HepG2 (cell line): ENCODE results near the gene NELFCD. TPM values are rescaled to one million over a fixed set of nuclear protein-coding genes. Genes with fewer than 3 reads are reported as not detected.

Experiments used
- CBX2 ChIP-seq, 2 experiments: fragments of 200-600 bp in 1 of 2; sonication (generic); formaldehyde crosslinking in 1 of 2; IDR thresholded peaks; 2 replicates each; pipeline versions ENCODE4 v1.7.0 to v1.8.1; 2018 to 2022; ENCODE audit warnings: low read depth in 2 of 2, low read length in 1 of 2, mild to moderate bottlenecking in 1 of 2, missing genetic modification reagents in 1 of 2
- DMAP1 ChIP-seq: IDR thresholded peaks from 2 replicates; pipeline ENCODE4 v1.6.1; 2016
- E2F1 ChIP-seq: sonication (generic); formaldehyde crosslinking; IDR thresholded peaks from 2 replicates; pipeline ENCODE4 v1.5.0; 2020; ENCODE audit warnings: missing genetic modification reagents
- FIP1L1 ChIP-seq: fragments of 200-400 bp; formaldehyde crosslinking; IDR thresholded peaks from 2 replicates; pipeline ENCODE4 v1.6.1; 2018; ENCODE audit warnings: low read depth, mild to moderate bottlenecking, low read length, moderate library complexity, borderline replicate concordance; ENCODE audit not compliant: insufficient read depth
- HNF1B ChIP-seq: sonication (generic); formaldehyde crosslinking; IDR thresholded peaks from 2 replicates; pipeline ENCODE4 v1.5.1; 2020; ENCODE audit warnings: mild to moderate bottlenecking, moderate library complexity, missing genetic modification reagents
- HOXA3 ChIP-seq: sonication (generic); formaldehyde crosslinking; IDR thresholded peaks from 2 replicates; pipeline ENCODE4 v1.5.0; 2020; ENCODE audit warnings: missing genetic modification reagents
- JUNB ChIP-seq: sonication (generic); formaldehyde crosslinking; IDR thresholded peaks from 2 replicates; pipeline ENCODE4 v1.8.0; 2022; ENCODE audit warnings: missing genetic modification reagents, mild to moderate bottlenecking, borderline replicate concordance
- MAFF ChIP-seq: IDR thresholded peaks from 2 replicates; pipeline ENCODE4 v1.6.1; 2011; ENCODE audit warnings: low read depth, low read length, improper control_type of control experiment
- NCOA5 ChIP-seq: sonication (generic); formaldehyde crosslinking; IDR thresholded peaks from 2 replicates; pipeline ENCODE4 v1.4.0; 2020; ENCODE audit warnings: missing genetic modification reagents
- NFRKB ChIP-seq: fragments of 450-650 bp; IDR thresholded peaks from 2 replicates; pipeline ENCODE4 v1.6.1; 2017
- PATZ1 ChIP-seq: sonication (generic); formaldehyde crosslinking; IDR thresholded peaks from 2 replicates; pipeline ENCODE4 v1.4.0; 2020; ENCODE audit warnings: missing genetic modification reagents
- PHF5A ChIP-seq: IDR thresholded peaks from one replicate; pipeline ENCODE4 v1.6.1; 2018; ENCODE audit warnings: low read depth, missing genetic modification reagents; ENCODE audit not compliant: unreplicated experiment
- ZFP37 ChIP-seq: sonication (generic); formaldehyde crosslinking; IDR thresholded peaks from 2 replicates; pipeline ENCODE4 v1.4.0; 2020; ENCODE audit warnings: missing genetic modification reagents, borderline replicate concordance
- ZNF292 ChIP-seq: sonication (generic); formaldehyde crosslinking; IDR thresholded peaks from 2 replicates; pipeline ENCODE4 v1.8.1; 2022; ENCODE audit warnings: mild to moderate bottlenecking, low read depth, missing genetic modification reagents, borderline replicate concordance
- ZNF496 ChIP-seq: sonication (generic); formaldehyde crosslinking; IDR thresholded peaks from 2 replicates; pipeline ENCODE4 v1.8.1; 2023; ENCODE audit warnings: mild to moderate bottlenecking, moderate library complexity, missing genetic modification reagents; ENCODE audit not compliant: insufficient replicate concordance
- ZNF704 ChIP-seq: sonication (generic); formaldehyde crosslinking; IDR thresholded peaks from 2 replicates; pipeline ENCODE4 v1.8.1; 2023; ENCODE audit warnings: mild to moderate bottlenecking, inconsistent platforms, moderate library complexity, missing genetic modification reagents, borderline replicate concordance
- ZNF766 ChIP-seq: sonication (generic); formaldehyde crosslinking; IDR thresholded peaks from 2 replicates; pipeline ENCODE4 v1.5.0; 2020; ENCODE audit warnings: missing genetic modification reagents, borderline replicate concordance
- ZNF780A ChIP-seq: sonication (generic); formaldehyde crosslinking; IDR thresholded peaks from 2 replicates; pipeline ENCODE4 v1.8.0; 2022; ENCODE audit warnings: mild to moderate bottlenecking, missing genetic modification reagents, moderate library complexity
- polyA plus RNA-seq, 8 experiments: library from polyadenylated mRNA; depleted of rRNA in 3 of 8; stranded (reverse) in 7 of 8; unstranded in 1 of 8; fragments of >200 nt; fragmentation: Illumina TruSeq in 4 of 8; extraction: Trizol in 4 of 8; gene quantifications; 2 replicates each; pipeline versions ENCODE4 v1.2.1 to v1.2.3, GENCODE V29; 2011 to 2016; ENCODE audit warnings: low read depth in 4 of 8, missing spikeins in 1 of 8, mixed read lengths in 1 of 8; ENCODE audit not compliant: insufficient read depth in 1 of 8
- total RNA-seq, 5 experiments: library from RNA; depleted of rRNA; stranded (reverse); fragments of >200 nt; fragmentation: Illumina TruSeq; extraction: Trizol; gene quantifications; 2 replicates each; pipeline ENCODE4 v1.2.3, GENCODE V29; 2016; ENCODE audit warnings: low read depth in 1 of 5

Gene NELFCD
- total and polyA plus RNA-seq, 2 of the 13 experiments (the other 11 are each of a cell fraction or from before 2014, with no cell fraction given), result 159 to 203 TPM

GRCh38 chr20:59010995-59011873 is 30.2 kb downstream of the NELFCD start (continued):
- no peak for TF ChIP-seq E2F1 (CRISPR knock-in tag)
- no peak for TF ChIP-seq MAFF
- peak; percentile 60; the same call in 1 of the 2 replicates for TF ChIP-seq HNF1B (CRISPR knock-in tag)
- no peak for TF ChIP-seq ZNF496
- TF ChIP-seq PATZ1, result no peak; the same call in 1 of the 2 replicates
- no peak for TF ChIP-seq PHF5A (CRISPR knock-in tag)
- no peak for TF ChIP-seq CBX2 (IDR thresholded peaks at IDR 0.05; ENCODE audit: low read depth, low read length)
- no peak for TF ChIP-seq CBX2 (CRISPR knock-in tag; IDR thresholded peaks at IDR 0.05; ENCODE audit: low read depth)
- TF ChIP-seq FIP1L1, result no peak
- no peak for TF ChIP-seq ZNF766 (CRISPR knock-in tag)
- TF ChIP-seq HOXA3, result peak; percentile 25; the same call in 1 of the 2 replicates
- TF ChIP-seq ZNF704 (CRISPR knock-in tag), result no peak
- no peak for TF ChIP-seq JUNB (CRISPR knock-in tag)
- no peak for TF ChIP-seq NFRKB
- TF ChIP-seq DMAP1, result no peak; the same call in 1 of the 2 replicates
- no peak for TF ChIP-seq ZNF780A (CRISPR knock-in tag)
- no peak for TF ChIP-seq ZFP37 (CRISPR knock-in tag)
- no peak for TF ChIP-seq NCOA5 (CRISPR knock-in tag)
- TF ChIP-seq ZNF292 (CRISPR knock-in tag), result no peak
